Glutamatergic neuron (in vitro differentiated cells): ENCODE data around the gene SHOC2. TPM values are rescaled to one million over a fixed set of nuclear protein-coding genes. Genes with fewer than 3 reads are reported as not detected.

ENCODE experiments used
- DNase-seq: peaks from one replicate; pipeline ENCODE4 v3.0.0; 2022
- H3K27ac Mint-ChIP-seq: one replicate; pipeline ENCODE4 v1.8.0; 2020; ENCODE audit warnings: mild to moderate bottlenecking, mixed read lengths, inconsistent platforms; ENCODE audit not compliant: unreplicated experiment
- H3K27me3 Mint-ChIP-seq: one replicate; pipeline ENCODE4 v1.8.0; 2020; ENCODE audit warnings: mild to moderate bottlenecking, moderate library complexity, mixed read lengths, inconsistent platforms; ENCODE audit not compliant: unreplicated experiment
- H3K36me3 Mint-ChIP-seq: one replicate; pipeline ENCODE4 v1.8.0; 2020; ENCODE audit warnings: mild to moderate bottlenecking, mixed read lengths, inconsistent platforms; ENCODE audit not compliant: unreplicated experiment
- H3K4me1 Mint-ChIP-seq: one replicate; pipeline ENCODE4 v1.8.0; 2020; ENCODE audit warnings: mild to moderate bottlenecking, low read depth, mixed read lengths, inconsistent platforms; ENCODE audit not compliant: unreplicated experiment
- H3K4me3 Mint-ChIP-seq: one replicate; pipeline ENCODE4 v1.8.0; 2020; ENCODE audit warnings: mild to moderate bottlenecking, mixed read lengths, inconsistent platforms; ENCODE audit not compliant: unreplicated experiment
- H3K9me3 Mint-ChIP-seq: one replicate; pipeline ENCODE4 v1.8.0; 2020; ENCODE audit warnings: mild to moderate bottlenecking, moderate library complexity, mixed read lengths, inconsistent platforms; ENCODE audit not compliant: unreplicated experiment
- CTCF ChIP-seq: fragments of 200-600 bp; sonication (generic); IDR thresholded peaks from one replicate; pipeline ENCODE4 v1.5.0; 2021; ENCODE audit not compliant: partially characterized antibody, unreplicated experiment
- total RNA-seq: library from RNA; stranded (reverse); fragmentation: NEBNext Ultra II Directional; extraction: Animal tissue kit (Norgen Biotek cat#: 25700); gene quantifications from one replicate; pipeline ENCODE4 v1.2.1, GENCODE V29; 2021; ENCODE audit not compliant: unreplicated experiment

The SHOC2 gene
- total RNA-seq, 1 donor from 2014 or later: 98.3 TPM

- no peak for DNase-seq
- Mint-ChIP-seq H3K4me1 (no peaks in the 10 kb centered on the region), H3K27me3 (no peaks in the 10 kb centered on the region), H3K9me3 (no peaks in the 10 kb centered on the region), H3K36me3 (no peaks in the 10 kb centered on the region), H3K27ac (no peak overlapping the region), H3K4me3 (no peak overlapping the region)
- no peak for TF ChIP-seq CTCF
Measured at GRCh38 chr10:110892602-110893288, 26.7 kb upstream of the SHOC2 start.

- no peak overlapping the region for H3K4me3 Mint-ChIP-seq
- DNase-seq: no peak
- peak; percentile 76 for TF ChIP-seq CTCF
- no peaks in the 10 kb centered on the region for H3K4me1 Mint-ChIP-seq
- H3K27ac Mint-ChIP-seq: no peak overlapping the region
- no peaks in the 10 kb centered on the region for H3K27me3 Mint-ChIP-seq
- H3K9me3 Mint-ChIP-seq: no peaks in the 10 kb centered on the region
- H3K36me3 Mint-ChIP-seq: no peaks in the 10 kb centered on the region
Measured at GRCh38 chr10:110893559-110894179, 25.7 kb upstream of the SHOC2 start.

- H3K27ac Mint-ChIP-seq: no peak overlapping the region
- DNase-seq: no peak
- no peaks in the 10 kb centered on the region for H3K9me3 Mint-ChIP-seq
- H3K4me3 Mint-ChIP-seq: no peak overlapping the region
- H3K27me3 Mint-ChIP-seq: no peaks in the 10 kb centered on the region
- no peaks in the 10 kb centered on the region for H3K36me3 Mint-ChIP-seq
- peaks cover 1% of the 10 kb centered on the region for H3K4me1 Mint-ChIP-seq
- no peak for TF ChIP-seq CTCF
Measured at GRCh38 chr10:110897184-110897583, 22.2 kb upstream of the SHOC2 start.

GRCh38 chr10:110898391-110898790 is 21.0 kb upstream of the SHOC2 start:
- Mint-ChIP-seq H3K4me3 (no peak overlapping the region), H3K9me3 (no peaks in the 10 kb centered on the region), H3K27ac (no peak overlapping the region), H3K27me3 (no peaks in the 10 kb centered on the region), H3K36me3 (no peaks in the 10 kb centered on the region), H3K4me1 (peaks cover 2% of the 10 kb centered on the region)
- DNase-seq: no peak
- no peak for TF ChIP-seq CTCF

- H3K9me3 Mint-ChIP-seq: no peaks in the 10 kb centered on the region
- no peak for TF ChIP-seq CTCF
Measured at GRCh38 chr10:110900983-110901382, 18.4 kb upstream of the SHOC2 start.

More at GRCh38 chr10:110900983-110901382, 18.4 kb upstream of the SHOC2 start:
- no peak overlapping the region for H3K27ac Mint-ChIP-seq
- no peak overlapping the region for H3K4me3 Mint-ChIP-seq
- H3K36me3 Mint-ChIP-seq: no peaks in the 10 kb centered on the region
- H3K4me1 Mint-ChIP-seq: peaks cover 2% of the 10 kb centered on the region
- DNase-seq: no peak
- no peaks in the 10 kb centered on the region for H3K27me3 Mint-ChIP-seq
